Skeletal muscle tissue (tissue), 4 donors: ENCODE data around the gene CARMIL1. TPM values are rescaled to one million over a fixed set of nuclear protein-coding genes. Genes with fewer than 3 reads are reported as not detected.
A peak's percentile ranks its signal among the peaks of the same experiment; 100 is the strongest.

Experiments used
- H3K27ac ChIP-seq: one replicate; pipeline ENCODE4 v1.7.0; 2013; ENCODE audit warnings: mild to moderate bottlenecking, low read depth, low read length, inconsistent platforms
- H3K27me3 ChIP-seq, 3 donors: one replicate each; pipeline ENCODE4 v1.7.0; 2013; ENCODE audit warnings: low read length in 3 of 3; ENCODE audit not compliant: control insufficient read depth in 3 of 3, insufficient read depth in 3 of 3
- H3K36me3 ChIP-seq, 3 donors: one replicate each; pipeline ENCODE4 v1.7.0; 2013; ENCODE audit warnings: low read length in 3 of 3; ENCODE audit not compliant: control insufficient read depth in 3 of 3, insufficient read depth in 3 of 3
- H3K4me1 ChIP-seq, 3 donors: one replicate each; pipeline ENCODE4 v1.7.0; 2013; ENCODE audit warnings: low read length in 3 of 3, mild to moderate bottlenecking in 3 of 3; ENCODE audit not compliant: control insufficient read depth in 3 of 3, insufficient read depth in 3 of 3
- H3K4me3 ChIP-seq, 3 donors: one replicate each; pipeline ENCODE4 v1.7.0; 2013; ENCODE audit warnings: low read length in 3 of 3
- H3K9ac ChIP-seq, 3 donors: one replicate each; pipeline ENCODE4 v1.7.0; 2013; ENCODE audit warnings: low read length in 3 of 3, mild to moderate bottlenecking in 3 of 3, moderate library complexity in 2 of 3, low read depth in 1 of 3
- H3K9me3 ChIP-seq, 3 donors: one replicate each; pipeline ENCODE4 v1.7.0; 2013; ENCODE audit warnings: low read length in 3 of 3; ENCODE audit not compliant: control insufficient read depth in 3 of 3
- total RNA-seq: library from RNA; depleted of rRNA; stranded (reverse); fragments of >200 nt; gene quantifications from one replicate; pipeline ENCODE4 v1.2.3, GENCODE V29; 2014
- donor health status: Osteomylitis.

The CARMIL1 gene
- total RNA-seq, 1 donor from 2014 or later, result 4.7 TPM

GRCh38 chr6:25249133-25249532 is 30.0 kb upstream of the CARMIL1 start:
- no peak overlapping the region for H3K9ac ChIP-seq
- no peaks in the 10 kb centered on the region for H3K36me3 ChIP-seq
- H3K4me1 ChIP-seq, result no peaks in the 10 kb centered on the region
- no peaks in the 10 kb centered on the region for H3K9me3 ChIP-seq
- no peak overlapping the region for H3K27ac ChIP-seq
- no peak overlapping the region for H3K4me3 ChIP-seq
- H3K27me3 ChIP-seq, result no peaks in the 10 kb centered on the region

GRCh38 chr6:25250878-25251277 is 28.3 kb upstream of the CARMIL1 start:
- H3K4me1 ChIP-seq, result no peaks in the 10 kb centered on the region
- H3K27me3 ChIP-seq, result no peaks in the 10 kb centered on the region
- H3K9me3 ChIP-seq, result no peaks in the 10 kb centered on the region
- H3K9ac ChIP-seq, result no peak overlapping the region
- H3K4me3 ChIP-seq, result no peak overlapping the region
- H3K36me3 ChIP-seq, result no peaks in the 10 kb centered on the region
- H3K27ac ChIP-seq, result no peak overlapping the region

- Histone ChIP-seq H3K9me3 (no peaks in the 10 kb centered on the region), H3K27me3 (no peaks in the 10 kb centered on the region), H3K36me3 (no peaks in the 10 kb centered on the region), H3K9ac (no peak overlapping the region), H3K4me3 (no peak overlapping the region), H3K27ac (no peak overlapping the region), H3K4me1 (no peaks in the 10 kb centered on the region)
Measured at GRCh38 chr6:25251426-25251825, 27.7 kb upstream of the CARMIL1 start.

- Histone ChIP-seq H3K27me3 (no peaks in the 10 kb centered on the region), H3K4me3 (no peak overlapping the region), H3K4me1 (no peaks in the 10 kb centered on the region), H3K36me3 (no peaks in the 10 kb centered on the region), H3K27ac (no peak overlapping the region), H3K9me3 (no peaks in the 10 kb centered on the region), H3K9ac (no peak overlapping the region)
Measured at GRCh38 chr6:25253351-25253750, 25.8 kb upstream of the CARMIL1 start.

GRCh38 chr6:25254671-25255070 is 24.5 kb upstream of the CARMIL1 start:
- Histone ChIP-seq H3K9ac (no peak overlapping the region), H3K4me3 (no peak overlapping the region), H3K4me1 (no peaks in the 10 kb centered on the region), H3K36me3 (no peaks in the 10 kb centered on the region), H3K27me3 (no peaks in the 10 kb centered on the region), H3K27ac (no peak overlapping the region), H3K9me3 (no peaks in the 10 kb centered on the region)

GRCh38 chr6:25257686-25258348 is 21.4 kb upstream of the CARMIL1 start:
- no peaks in the 10 kb centered on the region for H3K9me3 ChIP-seq
- no peak overlapping the region for H3K27ac ChIP-seq
- H3K36me3 ChIP-seq, result no peaks in the 10 kb centered on the region
- H3K9ac ChIP-seq, result no peak overlapping the region
- H3K4me1 ChIP-seq, result no peaks in the 10 kb centered on the region
- no peak overlapping the region for H3K4me3 ChIP-seq
- no peaks in the 10 kb centered on the region for H3K27me3 ChIP-seq

- Histone ChIP-seq H3K9ac (no peak overlapping the region), H3K27ac (no peak overlapping the region), H3K4me1 (no peaks in the 10 kb centered on the region), H3K36me3 (no peaks in the 10 kb centered on the region), H3K4me3 (no peak overlapping the region), H3K27me3 (no peaks in the 10 kb centered on the region), H3K9me3 (no peaks in the 10 kb centered on the region)
Measured at GRCh38 chr6:25259756-25260155, 19.4 kb upstream of the CARMIL1 start.

GRCh38 chr6:25263657-25264056 is 15.5 kb upstream of the CARMIL1 start:
- Histone ChIP-seq H3K36me3 (no peaks in the 10 kb centered on the region), H3K27ac (no peak overlapping the region), H3K9ac (no peak overlapping the region), H3K9me3 (no peaks in the 10 kb centered on the region), H3K4me3 (no peak overlapping the region), H3K4me1 (no peaks in the 10 kb centered on the region), H3K27me3 (no peaks in the 10 kb centered on the region)

GRCh38 chr6:25266456-25267100 is 12.6 kb upstream of the CARMIL1 start:
- no peaks in the 10 kb centered on the region for H3K9me3 ChIP-seq
- no peaks in the 10 kb centered on the region for H3K27me3 ChIP-seq
- no peaks in the 10 kb centered on the region for H3K36me3 ChIP-seq
- no peak overlapping the region for H3K9ac ChIP-seq
- H3K4me3 ChIP-seq, result no peak overlapping the region
- no peaks in the 10 kb centered on the region for H3K4me1 ChIP-seq
- H3K27ac ChIP-seq, result peak overlapping the region; percentile 39

- Histone ChIP-seq H3K27ac (no peak overlapping the region), H3K9ac (no peak overlapping the region), H3K36me3 (no peaks in the 10 kb centered on the region), H3K9me3 (no peaks in the 10 kb centered on the region), H3K4me3 (no peak overlapping the region), H3K4me1 (no peaks in the 10 kb centered on the region), H3K27me3 (no peaks in the 10 kb centered on the region)
Measured at GRCh38 chr6:25267662-25268061, 11.5 kb upstream of the CARMIL1 start.
